IMR-90 (cell line): Measurements from ENCODE around the gene ADGRA3. TPM values are rescaled to one million over a fixed set of nuclear protein-coding genes. Genes with fewer than 3 reads are reported as not detected.
A peak's percentile ranks its signal among the peaks of the same experiment; 100 is the strongest.

Experiments
- ATAC-seq: fragments of 200-7000 bp; cut with Tn5 transposase; 2 replicates; pipeline ENCODE4 v1.9.1; 2020; ENCODE audit warnings: low read depth, mild to moderate bottlenecking, moderate library complexity
- BruUV-seq: library from RNA; stranded (reverse); fragments of 400-500 nt; replicated peaks from 2 replicates; lab custom pipeline; 2021; lab: Mats Ljungman, UMichigan
- CTCF ChIA-PET: fragments of 300-600 bp; formaldehyde crosslinking; extraction: SDS; loops from one replicate; lab custom pipeline; 2021; ENCODE audit warnings: antibody characterized with exemption; lab: Yijun Ruan, JAX
- POLR2A ChIA-PET: fragments of 300-600 bp; sonication (Branson Sonifier 250); formaldehyde crosslinking; loops from one replicate; lab custom pipeline; 2022; ENCODE audit warnings: antibody characterized with exemption; ENCODE audit not compliant: unreplicated experiment; lab: Charles Lee
- DNase-seq: peaks from one replicate; pipeline ENCODE4 v3.0.0; 2013
- H2AFZ ChIP-seq: replicated peaks from 2 replicates; pipeline ENCODE3; 2013; ENCODE audit warnings: low read length, mild to moderate bottlenecking; ENCODE audit not compliant: poor library complexity
- H2AK5ac ChIP-seq: 2 replicates; pipeline ENCODE4 v1.6.1; 2013; ENCODE audit warnings: low read depth, low read length, inconsistent platforms
- H2AK9ac ChIP-seq: replicated peaks from 2 replicates; pipeline ENCODE3; 2013; ENCODE audit warnings: mild to moderate bottlenecking, low read depth, low read length, moderate library complexity; ENCODE audit not compliant: poor library complexity
- H2BK120ac ChIP-seq: 2 replicates; pipeline ENCODE4 v1.6.1; 2013; ENCODE audit warnings: low read depth, low read length, inconsistent platforms
- H2BK15ac ChIP-seq: 3 replicates; pipeline ENCODE4 v1.6.1; 2013; ENCODE audit warnings: low read depth, low read length, inconsistent platforms
- H2BK20ac ChIP-seq: 2 replicates; pipeline ENCODE4 v1.6.1; 2013; ENCODE audit warnings: low read depth, mild to moderate bottlenecking, inconsistent platforms, low read length, moderate library complexity
- H2BK5ac ChIP-seq: 2 replicates; pipeline ENCODE4 v1.6.1; 2013; ENCODE audit warnings: mild to moderate bottlenecking, low read depth, low read length, inconsistent platforms; ENCODE audit not compliant: poor library complexity, severe bottlenecking
- H3K14ac ChIP-seq: replicated peaks from 2 replicates; pipeline ENCODE4 v1.6.1; 2013; ENCODE audit warnings: low read depth, low read length, inconsistent platforms
- H3K18ac ChIP-seq: 2 replicates; pipeline ENCODE4 v1.6.1; 2013; ENCODE audit warnings: low read depth, low read length, control low read depth
- H3K23ac ChIP-seq: 2 replicates; pipeline ENCODE4 v1.6.1; 2013; ENCODE audit warnings: low read depth, low read length, inconsistent platforms
- H3K27ac ChIP-seq: 2 replicates; pipeline ENCODE4 v1.5.1; 2013; ENCODE audit warnings: mild to moderate bottlenecking, control low read depth, low read length; ENCODE audit not compliant: insufficient read depth
- H3K27me3 ChIP-seq: 2 replicates; pipeline ENCODE4 v1.6.1; 2013; ENCODE audit warnings: low read length; ENCODE audit not compliant: control insufficient read depth, insufficient read depth
- H3K36me3 ChIP-seq: 2 replicates; pipeline ENCODE4 v1.6.1; 2013; ENCODE audit warnings: low read length, mixed read lengths; ENCODE audit not compliant: control insufficient read depth, insufficient read depth
- H3K4ac ChIP-seq: 2 replicates; pipeline ENCODE4 v1.6.1; 2013; ENCODE audit warnings: low read depth, low read length, inconsistent platforms
- H3K4me1 ChIP-seq: 2 replicates; pipeline ENCODE4 v1.6.1; 2013; ENCODE audit warnings: low read length, mixed read lengths; ENCODE audit not compliant: control insufficient read depth, insufficient read depth
- H3K4me2 ChIP-seq: 2 replicates; pipeline ENCODE4 v1.6.1; 2013; ENCODE audit warnings: low read depth, mild to moderate bottlenecking, control low read depth, low read length, moderate library complexity
- H3K4me3 ChIP-seq: 2 replicates; pipeline ENCODE4 v1.5.1; 2013; ENCODE audit warnings: low read depth, mild to moderate bottlenecking, control low read depth, low read length, moderate library complexity; ENCODE audit not compliant: insufficient read depth
- H3K56ac ChIP-seq: 2 replicates; pipeline ENCODE4 v1.6.1; 2013; ENCODE audit warnings: low read length, inconsistent platforms; ENCODE audit not compliant: insufficient read depth; ENCODE audit errors: extremely low read depth
- H3K79me1 ChIP-seq, 2 experiments: 2 replicates each; pipeline ENCODE4 v1.6.1; 2013; ENCODE audit warnings: low read length in 2 of 2, inconsistent platforms in 1 of 2, low read depth in 1 of 2
- H3K9ac ChIP-seq: 2 replicates; pipeline ENCODE4 v1.6.1; 2013; ENCODE audit warnings: low read depth, low read length, control low read depth
- H3K9me1 ChIP-seq: 2 replicates; pipeline ENCODE4 v1.6.1; 2013; ENCODE audit warnings: low read length, inconsistent platforms; ENCODE audit not compliant: insufficient read depth
- H3K9me3 ChIP-seq: 2 replicates; pipeline ENCODE4 v1.6.1; 2013; ENCODE audit warnings: low read length; ENCODE audit not compliant: control insufficient read depth, insufficient read depth
- H4K20me1 ChIP-seq: 2 replicates; pipeline ENCODE4 v1.6.1; 2013; ENCODE audit warnings: low read length, inconsistent platforms; ENCODE audit not compliant: insufficient read depth
- H4K5ac ChIP-seq: 2 replicates; pipeline ENCODE4 v1.6.1; 2013; ENCODE audit warnings: mild to moderate bottlenecking, low read depth, low read length, control low read depth
- H4K8ac ChIP-seq, 2 experiments: 2 replicates each; pipeline ENCODE4 v1.6.1; 2013; ENCODE audit warnings: low read depth in 2 of 2, low read length in 2 of 2, control low read depth in 1 of 2, inconsistent platforms in 1 of 2
- H4K91ac ChIP-seq: 2 replicates; pipeline ENCODE4 v1.6.1; 2013; ENCODE audit warnings: low read depth, low read length, inconsistent platforms; ENCODE audit not compliant: insufficient read depth
- BHLHE40 ChIP-seq: fragments of 150-350 bp; IDR thresholded peaks from 2 replicates; pipeline ENCODE4 v1.6.1; 2016; ENCODE audit warnings: mild to moderate bottlenecking, low read depth, low read length
- CTCF ChIP-seq: conservative IDR thresholded peaks from 2 replicates; pipeline ENCODE4 v1.5.1; 2012; ENCODE audit warnings: mild to moderate bottlenecking, low read depth, low read length, improper control_type of control experiment
- MAFK ChIP-seq: IDR thresholded peaks from 2 replicates; pipeline ENCODE4 v1.6.1; 2012; ENCODE audit warnings: low read depth, low read length, improper control_type of control experiment
- MAZ ChIP-seq: IDR thresholded peaks from 2 replicates; pipeline ENCODE4 v1.6.1; 2012; ENCODE audit warnings: low read depth, mild to moderate bottlenecking, low read length, improper control_type of control experiment, moderate library complexity, borderline replicate concordance
- MXI1 ChIP-seq: IDR thresholded peaks from 2 replicates; pipeline ENCODE4 v1.6.1; 2012; ENCODE audit warnings: low read depth, mild to moderate bottlenecking, low read length, moderate library complexity, borderline replicate concordance
- NFE2L2 ChIP-seq: fragments of 150-350 bp; IDR thresholded peaks from 2 replicates; pipeline ENCODE4 v1.6.1; 2016; ENCODE audit warnings: low read depth, mild to moderate bottlenecking, low read length
- POLR2A ChIP-seq: IDR thresholded peaks from 2 replicates; pipeline ENCODE4 v1.6.1; 2012; ENCODE audit warnings: mild to moderate bottlenecking, low read depth, low read length
- RCOR1 ChIP-seq: IDR thresholded peaks from 2 replicates; pipeline ENCODE4 v1.6.1; 2012; ENCODE audit warnings: mild to moderate bottlenecking, low read length, improper control_type of control experiment; ENCODE audit not compliant: insufficient replicate concordance
- RFX5 ChIP-seq: IDR thresholded peaks from 2 replicates; pipeline ENCODE4 v1.8.0; 2012; ENCODE audit warnings: low read depth, mild to moderate bottlenecking, low read length, moderate library complexity
- SMC3 ChIP-seq: fragments of 150-350 bp; IDR thresholded peaks from 2 replicates; pipeline ENCODE4 v1.6.1; 2016; ENCODE audit warnings: low read depth, mild to moderate bottlenecking, antibody characterized with exemption, low read length, moderate library complexity
- USF2 ChIP-seq: fragments of 150-350 bp; IDR thresholded peaks from 2 replicates; pipeline ENCODE4 v1.6.1; 2017; ENCODE audit warnings: mild to moderate bottlenecking, antibody characterized with exemption, low read length, low read depth
- WGBS, 2 experiments: methylation state at CpG; one replicate each; pipeline versions ENCODE4 v1.1.5 to v1.1.7; 2013; ENCODE audit warnings: missing lambda C conversion rate in 2 of 2; ENCODE audit not compliant: insufficient read length in 1 of 2; ENCODE audit errors: extremely low coverage in 2 of 2; 5-methylcytosine and 5-hydroxymethylcytosine counted together
- dilution Hi-C: fragments of 300-500 bp; cut with HindIII; formaldehyde crosslinking; loops from one replicate; pipeline ENCODE4 v1.14.3; 2018; ENCODE audit warnings: low sequenced_read_pairs; ENCODE audit not compliant: unreplicated experiment
- in situ Hi-C: fragments of 300-500 bp; cut with MboI; formaldehyde crosslinking; loops from 3 replicates; pipeline ENCODE4 v1.14.3; 2019; ENCODE audit warnings: low sequenced_read_pairs, inconsistent platforms, mixed read lengths
- intact Hi-C: fragments of 100-400 bp; cut with micrococcal nuclease; formaldehyde crosslinking; loops from 2 replicates; pipeline ENCODE4 v1.10.0; 2022
- polyA plus RNA-seq, 3 experiments: library from polyadenylated mRNA; depleted of rRNA; stranded (reverse); fragments of >200 nt; gene quantifications; 2 replicates each; pipeline ENCODE4 v1.2.3, GENCODE V29; 2012; ENCODE audit warnings: low replicate concordance in 1 of 3
- total RNA-seq: library from RNA; depleted of rRNA; stranded (reverse); fragments of >200 nt; gene quantifications from 2 replicates; pipeline ENCODE4 v1.2.3, GENCODE V29; 2012

The ADGRA3 gene
- total and polyA plus RNA-seq, 2 of the 4 experiments (the other 2 are of a cell fraction) = 20.1 to 28.0 TPM

GRCh38 chr4:22363036-22363435 lies 152.8 kb downstream of the ADGRA3 start:
- DNase-seq = peak; percentile 34
- Histone ChIP-seq H4K20me1 (no peaks in the 10 kb centered on the region), H2BK120ac (peak overlapping the region; percentile 6; the same call in 1 of the 2 replicates), H4K91ac (no peak overlapping the region), H2AK5ac (no peak overlapping the region), H2BK5ac (no peak overlapping the region), H3K18ac (no peak overlapping the region), H4K5ac (no peak overlapping the region), H3K23ac (no peak overlapping the region), H3K14ac (no peak overlapping the region), H3K4me2 (no peak overlapping the region), H3K36me3 (no peaks in the 10 kb centered on the region), H2BK20ac (peak overlapping the region; percentile 42; the same call in 1 of the 2 replicates), H2AK9ac (no peak overlapping the region), H2AFZ (no peak overlapping the region), H3K27ac (no peak overlapping the region), H3K4ac (no peak overlapping the region), H2BK15ac (no peak overlapping the region), H3K56ac (no peak overlapping the region), H3K9me3 (no peaks in the 10 kb centered on the region), H3K9ac (no peak overlapping the region), H3K9me1 (no peaks in the 10 kb centered on the region; the same call in none of the 2 replicates), H3K4me1 (no peaks in the 10 kb centered on the region; the same call in 1 of the 2 replicates), H4K8ac (no peak overlapping the region), H3K27me3 (no peaks in the 10 kb centered on the region), H3K79me1 (no peaks in the 10 kb centered on the region), H3K4me3 (no peak overlapping the region)
- in situ Hi-C loops = no loop called here
- intact Hi-C loops = no loop called here
- WGBS, 2 experiments = no CpG with 5 or more reads among the region's 2 CpGs
- dilution Hi-C loops = no loop called here
- CTCF ChIA-PET = no interaction called here
- no peak for ATAC-seq
- POLR2A ChIA-PET = no interaction called here
- TF ChIP-seq POLR2A = no peak
- no peak for TF ChIP-seq MAZ
- TF ChIP-seq BHLHE40 = no peak
- no peak for TF ChIP-seq SMC3
- no peak for TF ChIP-seq MXI1
- TF ChIP-seq NFE2L2 = no peak
- no peak for TF ChIP-seq CTCF
- no peak for TF ChIP-seq RFX5
- no peak for TF ChIP-seq RCOR1
- TF ChIP-seq USF2 = no peak
- no peak for TF ChIP-seq MAFK
- no TSS peak for BruUV-seq
